Superior temporal gyrus (tissue), 1 donor: ENCODE data around the gene FARP1.

Experiments
- DNase-seq: peaks from one replicate; pipeline ENCODE4 v3.0.0-alpha.2; 2016; ENCODE audit errors: extremely low spot score

FARP1 gene

GRCh38 chr13:98427331-98427995 lies 284.6 kb downstream of the FARP1 start:
- DNase-seq = no peak

- DNase-seq = no peak
These were observed 285.5 kb downstream of the FARP1 start for GRCh38 chr13:98428256-98428966.

GRCh38 chr13:98429081-98429480 lies 286.2 kb downstream of the FARP1 start:
- no peak for DNase-seq

GRCh38 chr13:98429531-98429930 lies 286.6 kb downstream of the FARP1 start:
- no peak for DNase-seq

GRCh38 chr13:98429977-98430736 lies 287.3 kb downstream of the FARP1 start:
- no peak for DNase-seq

- no peak for DNase-seq
These were observed 289.7 kb downstream of the FARP1 start for GRCh38 chr13:98432638-98433037.

- DNase-seq = no peak
These were observed 290.8 kb downstream of the FARP1 start for GRCh38 chr13:98433654-98434053.

GRCh38 chr13:98434060-98434459 lies 291.2 kb downstream of the FARP1 start:
- no peak for DNase-seq

- no peak for DNase-seq
These were observed 292.5 kb downstream of the FARP1 start for GRCh38 chr13:98435376-98435775.

GRCh38 chr13:98436233-98436910 lies 293.5 kb downstream of the FARP1 start:
- no peak for DNase-seq

- no peak for DNase-seq
These were observed 295.6 kb downstream of the FARP1 start for GRCh38 chr13:98438246-98439125.

GRCh38 chr13:98439126-98439828 lies 296.4 kb downstream of the FARP1 start:
- no peak for DNase-seq

GRCh38 chr13:98439896-98440295 lies 297.0 kb downstream of the FARP1 start:
- no peak for DNase-seq

GRCh38 chr13:98440390-98441055 lies 297.6 kb downstream of the FARP1 start:
- DNase-seq = no peak

- no peak for DNase-seq
These were observed 298.3 kb downstream of the FARP1 start for GRCh38 chr13:98441056-98441676.

- DNase-seq = no peak
These were observed 299.7 kb downstream of the FARP1 start for GRCh38 chr13:98442391-98443230.

- DNase-seq = no peak
These were observed 300.4 kb downstream of the FARP1 start for GRCh38 chr13:98443329-98443728.

- DNase-seq = no peak
These were observed 301.0 kb downstream of the FARP1 start for GRCh38 chr13:98443800-98444325.
